GM19035 (cell line): ENCODE data around the gene KATNBL1.

Source experiments
- ATAC-seq: cut with Tn5 transposase; IDR thresholded peaks from one replicate; pipeline ENCODE4 v1.9.1; 2021; ENCODE audit not compliant: unreplicated experiment

The KATNBL1 gene

GRCh38 chr15:34119291-34119690 lies 90.6 kb downstream of the KATNBL1 start:
- ATAC-seq, result no peak

GRCh38 chr15:34116620-34117019 lies 93.3 kb downstream of the KATNBL1 start:
- no peak for ATAC-seq

GRCh38 chr15:34114739-34115138 lies 95.2 kb downstream of the KATNBL1 start:
- ATAC-seq, result no peak

- ATAC-seq, result no peak
Observed at GRCh38 chr15:34114215-34114614, 95.7 kb downstream of the KATNBL1 start.

GRCh38 chr15:34111488-34111887 lies 98.4 kb downstream of the KATNBL1 start:
- ATAC-seq, result no peak

- no peak for ATAC-seq
Observed at GRCh38 chr15:34109797-34110663, 99.9 kb downstream of the KATNBL1 start.

GRCh38 chr15:34107315-34107714 lies 102.6 kb downstream of the KATNBL1 start:
- ATAC-seq, result no peak

GRCh38 chr15:34106423-34106822 lies 103.5 kb downstream of the KATNBL1 start:
- no peak for ATAC-seq

- ATAC-seq, result no peak
Observed at GRCh38 chr15:34102175-34102925, 107.5 kb downstream of the KATNBL1 start.

GRCh38 chr15:34101366-34102174 lies 108.3 kb downstream of the KATNBL1 start, which contains the start of the genes EMC7 and PGBD4:
Gene EMC7 (minus strand): TSS chr15:34101862. CDS start chr15:34101839, 23 bp downstream.
Gene PGBD4 (plus strand): TSS chr15:34102083. CDS start chr15:34102532, 449 bp downstream.
- ATAC-seq, result peak; percentile 97

GRCh38 chr15:34099914-34100313 lies 110.0 kb downstream of the KATNBL1 start:
- no peak for ATAC-seq
